Mesenchymal stem cell (in vitro differentiated cells and primary cell): Measurements from ENCODE around the gene RADIL. TPM values are rescaled to one million over a fixed set of nuclear protein-coding genes. Genes with fewer than 3 reads are reported as not detected.

Experiments
- DNase-seq: peaks from one replicate; pipeline ENCODE4 v3.0.0-alpha.2; 2013
- H2AFZ ChIP-seq: one replicate; pipeline ENCODE4 v1.6.1; 2013; ENCODE audit warnings: low read depth, mild to moderate bottlenecking, control low read depth, inconsistent platforms, low read length, moderate library complexity
- H2AK5ac ChIP-seq: 2 replicates; pipeline ENCODE4 v1.6.1; 2013; ENCODE audit warnings: low read length, moderate library complexity, mild to moderate bottlenecking, inconsistent platforms; ENCODE audit not compliant: severe bottlenecking
- H2BK120ac ChIP-seq: one replicate; pipeline ENCODE4 v1.6.1; 2013; ENCODE audit warnings: low read depth, mild to moderate bottlenecking, inconsistent platforms, low read length, moderate library complexity
- H2BK12ac ChIP-seq, 2 experiments: one replicate each; pipeline ENCODE4 v1.6.1; 2013; ENCODE audit warnings: inconsistent platforms in 2 of 2, low read length in 2 of 2, mild to moderate bottlenecking in 2 of 2, moderate library complexity in 2 of 2, control low read depth in 1 of 2
- H2BK15ac ChIP-seq: one replicate; pipeline ENCODE4 v1.6.1; 2013; ENCODE audit warnings: mild to moderate bottlenecking, low read depth, inconsistent platforms; ENCODE audit not compliant: poor library complexity, severe bottlenecking
- H2BK5ac ChIP-seq: 2 replicates; pipeline ENCODE4 v1.6.1; 2013; ENCODE audit warnings: low read depth, mild to moderate bottlenecking, low read length, control low read depth, inconsistent platforms; ENCODE audit not compliant: poor library complexity, severe bottlenecking
- H3K14ac ChIP-seq, 2 experiments: one replicate each; pipeline ENCODE4 v1.6.1; 2013; ENCODE audit warnings: inconsistent platforms in 2 of 2, low read length in 2 of 2, control low read depth in 1 of 2, mild to moderate bottlenecking in 1 of 2, moderate library complexity in 1 of 2
- H3K18ac ChIP-seq, 2 experiments: one replicate each; pipeline ENCODE4 v1.6.1; 2013; ENCODE audit warnings: inconsistent platforms in 2 of 2, low read length in 2 of 2, control low read depth in 1 of 2, low read depth in 1 of 2, mild to moderate bottlenecking in 1 of 2
- H3K23ac ChIP-seq, 2 experiments: one replicate each; pipeline ENCODE4 v1.6.1; 2013; ENCODE audit warnings: inconsistent platforms in 2 of 2, low read length in 2 of 2, mild to moderate bottlenecking in 2 of 2, moderate library complexity in 2 of 2, control low read depth in 1 of 2
- H3K27ac ChIP-seq: 2 replicates; pipeline ENCODE4 v1.5.1; 2013; ENCODE audit warnings: mild to moderate bottlenecking, moderate library complexity, low read length, control low read depth, inconsistent platforms; ENCODE audit not compliant: poor library complexity, severe bottlenecking
- H3K27me3 ChIP-seq, 2 experiments: 2 replicates each; pipeline versions ENCODE4 v1.6.1 to v1.7.0; 2013; ENCODE audit warnings: low read length in 2 of 2, mild to moderate bottlenecking in 2 of 2, moderate library complexity in 2 of 2, control low read depth in 1 of 2, inconsistent platforms in 1 of 2; ENCODE audit not compliant: control insufficient read depth in 1 of 2, insufficient read depth in 1 of 2
- H3K36me3 ChIP-seq, 2 experiments: 2 replicates each; pipeline versions ENCODE4 v1.6.1 to v1.7.0; 2013; ENCODE audit warnings: low read length in 2 of 2, control low read depth in 1 of 2, inconsistent platforms in 1 of 2, low read depth in 1 of 2, mild to moderate bottlenecking in 1 of 2; ENCODE audit not compliant: insufficient read depth in 2 of 2, control insufficient read depth in 1 of 2
- H3K4ac ChIP-seq, 2 experiments: one replicate each; pipeline ENCODE4 v1.6.1; 2013; ENCODE audit warnings: inconsistent platforms in 2 of 2, low read length in 2 of 2, mild to moderate bottlenecking in 2 of 2, moderate library complexity in 2 of 2, control low read depth in 1 of 2, low read depth in 1 of 2
- H3K4me1 ChIP-seq: 2 replicates; pipeline ENCODE4 v1.6.1; 2013; ENCODE audit warnings: low read depth, low read length, control low read depth; ENCODE audit not compliant: control insufficient read depth, insufficient read depth
- H3K4me2 ChIP-seq: 2 replicates; pipeline ENCODE4 v1.6.1; 2013; ENCODE audit warnings: low read length, mild to moderate bottlenecking, inconsistent platforms; ENCODE audit not compliant: poor library complexity, severe bottlenecking
- H3K4me3 ChIP-seq, 2 experiments: 2 replicates each; pipeline versions ENCODE4 v1.5.1 to v1.7.0; 2013; ENCODE audit warnings: low read length in 2 of 2, mild to moderate bottlenecking in 2 of 2, control low read depth in 1 of 2, low read depth in 1 of 2; ENCODE audit not compliant: insufficient read depth in 1 of 2
- H3K79me1 ChIP-seq: replicated peaks from 2 replicates; pipeline ENCODE4 v1.6.1; 2013; ENCODE audit warnings: mild to moderate bottlenecking, control low read depth, low read length, inconsistent platforms; ENCODE audit not compliant: poor library complexity, severe bottlenecking
- H3K9ac ChIP-seq: 2 replicates; pipeline ENCODE4 v1.7.0; 2013; ENCODE audit warnings: mild to moderate bottlenecking, low read length, moderate library complexity
- H3K9me3 ChIP-seq: 2 replicates; pipeline ENCODE4 v1.7.0; 2013; ENCODE audit warnings: mild to moderate bottlenecking, low read length; ENCODE audit not compliant: control insufficient read depth
- H4K8ac ChIP-seq: one replicate; pipeline ENCODE4 v1.6.1; 2013; ENCODE audit warnings: inconsistent platforms, mild to moderate bottlenecking, low read length, moderate library complexity
- H4K91ac ChIP-seq: one replicate; pipeline ENCODE4 v1.6.1; 2013; ENCODE audit warnings: mild to moderate bottlenecking, low read length, inconsistent platforms
- WGBS: methylation state at CpG from one replicate; pipeline ENCODE4 v1.1.7; 2013; ENCODE audit warnings: mixed read lengths; 5-methylcytosine and 5-hydroxymethylcytosine counted together
- small RNA-seq: library from polyadenylated mRNA; stranded (forward); fragments of <200 nt; extraction: miRNeasy Mini kit (QIAGEN cat#:217004); gene quantifications from one replicate; pipeline ENCODE3, GENCODE V24; 2013; ENCODE audit warnings: low read depth

Gene RADIL

DNA sequence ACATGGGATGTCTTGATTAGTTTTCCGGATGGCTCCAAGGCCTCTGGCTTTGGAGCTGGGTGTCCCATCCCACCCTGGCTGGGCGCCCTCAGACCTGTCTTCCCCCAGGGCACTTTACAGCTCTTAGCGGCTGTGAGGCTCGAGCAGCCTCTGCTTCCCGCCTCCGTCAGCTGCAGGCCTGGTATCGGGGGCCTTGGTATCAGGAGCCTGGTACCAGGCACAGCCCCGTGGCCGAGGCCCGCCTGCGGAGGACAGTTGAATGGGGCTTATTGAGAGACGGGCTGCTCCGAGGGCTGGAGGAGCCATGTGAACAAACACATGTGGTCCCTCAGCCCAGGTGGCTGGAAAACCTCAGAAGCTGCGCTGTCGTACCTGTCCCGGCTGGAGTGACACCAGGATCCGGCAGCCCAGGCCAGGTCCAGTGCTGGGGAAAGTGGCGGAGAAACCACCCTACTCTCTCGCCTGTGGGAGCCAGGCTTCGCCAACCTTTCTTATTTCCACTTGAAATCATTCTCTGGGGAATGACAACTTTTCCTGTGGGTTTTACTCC lies 132.0 kb downstream of the RADIL start:
- Histone ChIP-seq H2BK15ac (peak overlapping the region; percentile 54), H3K9ac (no peak overlapping the region), H3K18ac (no peak overlapping the region), H4K8ac (no peak overlapping the region), H2AK5ac (peak overlapping the region; percentile 45), H3K4ac (no peak overlapping the region), H3K9me3 (no peaks in the 10 kb centered on the region), H2BK120ac (no peak overlapping the region), H3K27me3 (no peaks in the 10 kb centered on the region), H3K4me2 (no peak overlapping the region), H2BK5ac (no peak overlapping the region), H4K91ac (peak overlapping the region; percentile 22), H2AFZ (no peak overlapping the region), H2BK12ac (no peak overlapping the region), H3K79me1 (peaks cover 39% of the 10 kb centered on the region), H3K14ac (no peak overlapping the region), H3K27ac (no peak overlapping the region), H3K4me3 (no peak overlapping the region), H3K36me3 (peaks cover 64 to 76% of the 10 kb centered on the region in 2 experiments), H3K23ac (no peak overlapping the region), H3K4me1 (peaks cover 40% of the 10 kb centered on the region)
- DNase-seq: no peak
- WGBS: 96% methylated on average over 18 of the region's 20 CpGs

GRCh38 chr7:4749798-4750197 lies 133.7 kb downstream of the RADIL start:
- no peak overlapping the region for H3K23ac ChIP-seq
- H2BK12ac ChIP-seq: no peak overlapping the region
- peaks cover 32% of the 10 kb centered on the region for H3K79me1 ChIP-seq
- WGBS: 96% methylated on average over 15 of the region's 15 CpGs
- no peak overlapping the region for H3K9ac ChIP-seq
- no peak overlapping the region for H3K27ac ChIP-seq
- H3K4me3 ChIP-seq: no peak overlapping the region
- peak overlapping the region in 1 of 2 experiments; percentile 19 for H3K4ac ChIP-seq
- H2BK15ac ChIP-seq: no peak overlapping the region
- H2AFZ ChIP-seq: no peak overlapping the region
- peak overlapping the region in 1 of 2 experiments; percentile 11 for H3K14ac ChIP-seq
- H3K18ac ChIP-seq: no peak overlapping the region
- DNase-seq: no peak
- no peaks in the 10 kb centered on the region for H3K9me3 ChIP-seq
- H4K91ac ChIP-seq: no peak overlapping the region
- H4K8ac ChIP-seq: no peak overlapping the region
- H2AK5ac ChIP-seq: peak overlapping the region; percentile 12
- no peak overlapping the region for H2BK5ac ChIP-seq
- H3K27me3 ChIP-seq: no peaks in the 10 kb centered on the region
- no peak overlapping the region for H2BK120ac ChIP-seq
- H3K36me3 ChIP-seq: peaks cover 48 to 64% of the 10 kb centered on the region in 2 experiments
- H3K4me2 ChIP-seq: no peak overlapping the region
- H3K4me1 ChIP-seq: peaks cover 42% of the 10 kb centered on the region

- Histone ChIP-seq H3K4me1 (peaks cover 45% of the 10 kb centered on the region), H3K27me3 (no peaks in the 10 kb centered on the region), H3K23ac (peak overlapping the region in 1 of 2 experiments; percentile 48), H4K91ac (no peak overlapping the region), H3K36me3 (peaks cover 43 to 62% of the 10 kb centered on the region in 2 experiments), H3K79me1 (peaks cover 28% of the 10 kb centered on the region), H2BK15ac (no peak overlapping the region), H2AFZ (no peak overlapping the region), H4K8ac (no peak overlapping the region), H3K9ac (no peak overlapping the region), H2AK5ac (peak overlapping the region; percentile 12), H3K4me2 (no peak overlapping the region), H3K4me3 (no peak overlapping the region), H2BK12ac (no peak overlapping the region), H3K27ac (peak overlapping the region; percentile 91), H3K4ac (peak overlapping the region in 1 of 2 experiments; percentile 4), H3K9me3 (no peaks in the 10 kb centered on the region), H3K14ac (peak overlapping the region in 1 of 2 experiments; percentile 11), H2BK120ac (no peak overlapping the region), H2BK5ac (no peak overlapping the region), H3K18ac (no peak overlapping the region)
- 97% methylated on average over 14 of the region's 14 CpGs for WGBS
- no peak for DNase-seq
These were observed 134.2 kb downstream of the RADIL start for GRCh38 chr7:4749363-4749762.

Small RNA genes within 50 kb of the gene (small RNA-seq; reads per million reads assigned to genes)
- gene MIR4656 (not detected), gene RF00019 (not detected)
